Urothelium cell line (cell line): ENCODE measurements around the gene THAP12.
"Not testable (repeated sequence)": the region's sequence is repeated elsewhere in the genome, so short reads cannot be mapped to it uniquely, and the experiment has no call there.

ENCODE experiments used
- DNase-seq: peaks from one replicate; pipeline ENCODE4 v3.0.0; 2011; ENCODE audit warnings: low spot score, mixed read lengths
- FAIRE-seq: peaks from 2 replicates; lab custom pipeline; 2011; peaks lifted over from hg19 to GRCh38; lab: Jason Lieb, UNC

THAP12 gene

DNA sequence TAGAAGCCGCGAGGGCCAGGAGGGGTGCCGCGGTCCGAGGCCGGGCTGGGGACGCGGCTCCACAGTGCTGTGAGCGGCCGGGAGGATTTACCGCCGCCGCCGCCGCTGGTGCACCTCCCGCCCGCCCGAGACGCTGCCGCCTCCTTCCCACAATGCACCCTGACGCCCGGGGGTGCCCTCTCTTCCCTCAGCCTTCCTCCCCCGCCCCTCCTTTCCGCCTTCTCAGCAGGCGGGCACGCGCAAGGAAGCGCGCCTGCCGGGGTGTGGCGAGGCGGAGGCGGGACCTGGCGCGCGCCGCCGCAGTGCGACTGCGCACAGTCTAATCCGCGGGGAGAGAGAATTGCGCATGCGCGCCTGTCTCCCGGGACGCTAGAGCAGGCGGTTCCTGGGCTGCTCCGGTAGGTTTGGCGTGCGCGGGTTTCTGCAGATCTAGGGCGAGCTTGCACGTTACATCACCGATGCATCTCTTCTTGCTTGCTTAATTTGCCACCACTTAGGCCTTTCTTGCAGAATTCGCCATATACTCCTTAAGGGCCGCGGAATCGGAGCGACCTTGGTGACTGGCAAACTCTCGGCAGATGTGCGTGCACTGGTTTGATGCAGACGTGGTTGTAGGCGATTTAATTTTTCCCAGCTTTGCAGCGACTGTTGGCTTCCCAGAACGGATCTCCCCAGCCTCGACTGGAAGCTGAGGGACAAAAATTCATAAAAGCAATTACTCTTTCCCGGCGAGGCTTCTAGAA, at the start of gene THAP12, which contains the start of gene GVQW3:
THAP12 (minus strand) TSS at position 156 of the 743 bp plus-strand sequence. CDS start 296 bp downstream, outside the sequence.
GVQW3 (plus strand) TSS at position 347 of the 743 bp plus-strand sequence. CDS start 506 bp downstream, outside the sequence.
- DNase-seq, result peak; percentile 100
- FAIRE-seq, result peak; percentile 95

DNA sequence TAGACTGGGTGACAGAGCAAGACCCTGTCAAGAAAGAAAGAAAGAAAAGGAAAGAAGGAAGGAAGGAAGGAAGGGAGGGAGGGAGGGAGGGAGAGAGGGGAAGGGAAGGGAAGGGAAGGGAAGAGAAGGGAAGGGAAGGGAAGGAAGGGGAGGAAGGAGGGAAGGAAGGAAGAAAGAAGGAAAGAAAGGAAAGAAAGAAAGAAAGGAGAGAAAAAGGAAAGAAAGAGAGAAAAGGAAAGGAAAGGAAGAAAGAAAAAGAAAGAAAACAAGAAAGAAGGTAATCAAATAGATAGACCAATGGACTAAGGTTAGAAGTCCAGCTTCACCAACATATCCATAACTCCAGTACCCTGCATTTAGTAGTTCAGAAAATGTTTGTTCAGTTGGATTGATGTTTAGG, 45.7 kb upstream of the THAP12 start:
- DNase-seq (no peak), FAIRE-seq (no peak)

GRCh38 chr11:76424891-76425290, 44.0 kb upstream of the THAP12 start:
- no peak for DNase-seq
- FAIRE-seq, result no peak

- FAIRE-seq (no peak), DNase-seq (no peak)
Observed at GRCh38 chr11:76424379-76424778, 43.4 kb upstream of the THAP12 start.

- DNase-seq, result peak; percentile 40
- FAIRE-seq, result no peak
Observed at GRCh38 chr11:76419896-76420295, 39.0 kb upstream of the THAP12 start.

DNA sequence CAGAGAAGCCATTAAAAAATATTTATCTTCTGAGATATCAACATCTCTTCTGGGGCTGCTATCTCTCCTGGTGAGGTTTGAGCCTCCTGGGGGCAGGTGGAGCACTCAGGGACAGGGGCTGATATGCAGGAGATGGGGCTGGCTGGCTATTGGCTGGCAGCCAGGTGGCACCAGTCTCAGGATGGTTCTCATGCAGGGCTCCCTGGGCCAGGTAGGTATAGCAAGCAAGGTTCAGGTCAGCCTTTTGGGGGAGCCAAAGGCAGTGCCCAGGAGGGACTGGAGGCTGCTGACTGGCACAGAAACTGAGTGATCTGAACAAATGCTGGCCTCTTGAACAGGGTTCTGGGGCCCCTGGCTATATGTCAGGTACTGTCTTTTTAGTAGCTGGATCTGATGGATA, 34.1 kb upstream of the THAP12 start:
- no peak for FAIRE-seq
- DNase-seq, result no peak

DNA sequence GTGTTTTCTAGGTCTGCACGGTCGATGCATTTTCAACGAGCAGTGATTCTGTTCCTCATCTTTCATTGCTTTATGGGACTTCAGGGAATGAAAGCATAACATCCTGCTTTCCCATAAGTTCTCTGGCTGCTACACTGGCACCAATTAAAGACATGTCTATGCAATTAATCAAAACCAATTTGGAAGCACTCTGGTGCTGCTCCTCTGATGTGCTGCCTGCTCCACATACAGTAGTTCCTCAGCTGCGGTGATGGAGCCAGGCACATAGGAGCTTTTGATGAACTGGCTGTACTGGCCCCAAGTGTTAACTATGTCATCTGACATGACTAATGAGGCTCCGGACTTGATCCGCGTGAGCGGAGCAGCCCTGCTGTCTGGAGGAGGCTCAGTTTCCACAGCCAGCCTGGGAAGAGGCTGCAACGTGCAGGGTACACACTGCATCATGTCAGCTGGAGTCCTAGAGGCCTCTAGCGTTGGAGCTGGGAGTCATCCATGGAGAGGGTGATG, 30.0 kb upstream of the THAP12 start:
- DNase-seq (no peak), FAIRE-seq (no peak)

DNA sequence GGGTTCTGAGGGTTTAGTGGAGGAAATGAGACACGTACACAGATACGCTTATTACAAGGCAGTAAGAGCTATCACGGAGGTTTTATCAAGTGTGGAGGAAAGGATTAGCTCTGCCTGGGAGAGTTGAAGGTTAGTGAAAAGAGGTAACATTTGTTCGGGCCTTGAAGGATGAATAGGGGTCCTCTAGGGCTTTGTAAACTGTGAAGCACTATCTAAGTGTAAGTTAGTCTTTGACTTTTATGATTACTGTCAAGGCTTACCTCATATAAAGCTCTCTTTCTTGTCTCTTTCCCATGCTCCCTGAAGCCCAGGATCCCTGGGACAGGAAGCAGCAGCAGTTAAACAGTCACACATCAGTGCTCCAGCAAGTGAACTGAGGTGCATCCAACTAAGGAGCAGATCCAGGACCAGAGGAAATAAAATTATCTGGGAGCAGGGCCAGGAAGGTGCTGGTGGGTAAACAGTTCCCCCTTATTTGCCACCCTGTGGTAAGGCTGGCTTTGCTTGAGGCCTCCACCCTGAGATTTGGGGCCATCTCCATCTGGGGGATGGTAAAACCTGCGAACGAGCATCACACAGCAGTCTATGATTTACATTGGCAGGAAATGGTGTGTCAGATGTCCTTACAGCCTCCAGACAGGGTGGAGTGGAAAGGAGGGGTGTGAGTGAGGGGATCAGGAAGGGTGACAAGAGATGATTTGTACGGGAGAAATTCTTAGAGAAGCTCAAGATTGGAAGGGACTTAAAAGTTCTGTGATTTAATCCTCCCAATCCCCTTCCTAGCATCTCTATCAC, 27.4 kb upstream of the THAP12 start:
- FAIRE-seq, result peak; percentile 9
- DNase-seq, result no peak

- FAIRE-seq (no peak), DNase-seq (no peak)
Observed at GRCh38 chr11:76406359-76406758, 25.4 kb upstream of the THAP12 start.

GRCh38 chr11:76401484-76401883, 20.6 kb upstream of the THAP12 start:
- FAIRE-seq, result not testable (repeated sequence)

GRCh38 chr11:76400967-76401366, 20.0 kb upstream of the THAP12 start:
- FAIRE-seq, result no peak
- no peak for DNase-seq

More at GRCh38 chr11:76401484-76401883, 20.6 kb upstream of the THAP12 start:
- DNase-seq, result not testable (repeated sequence)

DNA sequence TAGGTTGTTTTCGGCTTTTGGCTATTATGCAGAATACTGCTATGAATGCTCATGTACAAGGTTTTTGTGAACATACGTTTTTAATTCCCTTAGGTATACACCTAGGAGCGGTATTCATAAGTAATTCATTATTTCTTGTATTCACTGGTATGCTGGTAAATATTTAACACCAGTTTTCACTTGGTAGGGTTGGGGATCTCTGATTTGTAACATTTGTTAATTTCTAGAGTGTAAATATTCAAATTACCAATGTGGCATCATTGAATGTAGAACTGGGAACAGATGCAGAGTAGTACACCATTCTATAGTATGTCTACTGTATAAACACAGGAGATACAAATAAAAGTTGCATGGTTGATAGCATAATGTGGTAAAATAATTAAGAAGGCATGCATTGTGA, 16.5 kb upstream of the THAP12 start:
- no peak for DNase-seq
- FAIRE-seq, result no peak

DNA sequence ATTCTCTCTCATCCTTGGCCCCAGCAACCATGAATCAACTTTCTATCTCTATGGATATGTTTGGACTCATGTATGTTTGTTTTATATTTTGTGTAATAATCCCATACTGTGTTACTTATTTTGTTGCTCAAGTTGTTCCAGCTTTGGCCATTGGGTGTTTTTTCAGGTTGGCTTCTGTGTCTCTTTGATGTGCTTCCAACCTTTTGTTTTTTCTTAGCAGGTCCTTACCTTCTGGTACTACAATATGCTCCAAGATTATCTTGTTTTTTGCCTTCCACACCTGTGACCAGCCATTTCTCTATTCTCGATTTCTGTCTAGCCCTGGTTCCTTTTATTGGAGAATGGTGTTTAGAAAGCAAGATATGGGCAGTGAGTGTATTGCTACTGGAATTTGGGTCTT, 14.4 kb upstream of the THAP12 start:
- FAIRE-seq, result no peak
- DNase-seq, result no peak

GRCh38 chr11:76394411-76394810, 13.5 kb upstream of the THAP12 start:
- DNase-seq (no peak), FAIRE-seq (no peak)

- DNase-seq (no peak), FAIRE-seq (no peak)
Observed at GRCh38 chr11:76392870-76393269, 11.9 kb upstream of the THAP12 start.

DNA sequence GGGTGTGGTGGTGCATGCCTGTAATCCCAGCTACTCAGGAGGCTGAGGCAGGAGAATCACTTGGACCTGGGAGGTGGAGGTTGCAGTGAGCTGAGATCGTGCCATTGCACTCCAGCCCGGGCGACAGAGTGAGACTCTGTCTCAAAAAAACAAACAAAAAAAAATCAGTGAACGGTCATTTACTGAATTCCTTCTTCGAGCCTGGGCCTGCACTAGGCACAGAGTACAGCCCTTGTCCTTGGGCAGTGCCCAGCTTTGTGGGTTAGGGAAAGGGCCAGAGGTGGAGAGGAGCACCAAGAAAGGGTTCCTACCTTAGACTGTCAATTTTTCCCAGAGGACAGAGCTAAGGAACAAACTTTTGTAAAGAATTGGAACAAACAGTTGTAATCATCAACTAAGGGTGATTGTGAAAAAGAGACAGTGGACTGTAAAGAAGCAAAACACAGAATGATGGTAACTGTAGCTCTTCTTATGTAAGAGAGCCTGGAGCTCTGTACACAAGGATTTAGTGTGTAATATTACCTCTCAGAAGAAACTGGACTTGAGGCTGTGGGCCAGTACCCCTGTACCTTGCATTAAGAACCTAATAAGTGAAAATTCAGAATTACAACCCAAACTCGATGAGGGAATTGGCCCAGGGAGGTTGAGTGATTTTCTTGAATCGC, 11.0 kb upstream of the THAP12 start:
- DNase-seq, result no peak
- FAIRE-seq, result no peak

DNA sequence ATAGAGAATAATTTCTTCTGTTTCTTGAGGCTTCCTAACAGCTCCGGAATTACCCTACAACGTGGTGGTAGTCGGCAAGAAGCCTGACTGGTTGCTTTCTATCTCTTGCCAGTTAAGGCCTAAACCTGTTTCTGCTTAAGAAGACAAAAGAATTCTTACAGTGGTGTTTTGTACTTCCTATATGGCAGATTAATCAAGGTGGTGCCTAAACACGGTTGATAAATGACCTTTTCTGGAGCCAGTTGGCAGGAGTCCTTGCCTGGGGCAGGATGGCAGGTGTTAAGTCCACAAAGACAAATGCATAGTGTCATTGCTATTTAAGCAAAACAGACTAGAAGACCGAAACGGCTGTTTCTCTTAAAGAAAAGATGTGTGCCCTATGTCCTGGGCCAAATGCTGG, 10.1 kb upstream of the THAP12 start:
- no peak for FAIRE-seq
- DNase-seq, result no peak

DNA sequence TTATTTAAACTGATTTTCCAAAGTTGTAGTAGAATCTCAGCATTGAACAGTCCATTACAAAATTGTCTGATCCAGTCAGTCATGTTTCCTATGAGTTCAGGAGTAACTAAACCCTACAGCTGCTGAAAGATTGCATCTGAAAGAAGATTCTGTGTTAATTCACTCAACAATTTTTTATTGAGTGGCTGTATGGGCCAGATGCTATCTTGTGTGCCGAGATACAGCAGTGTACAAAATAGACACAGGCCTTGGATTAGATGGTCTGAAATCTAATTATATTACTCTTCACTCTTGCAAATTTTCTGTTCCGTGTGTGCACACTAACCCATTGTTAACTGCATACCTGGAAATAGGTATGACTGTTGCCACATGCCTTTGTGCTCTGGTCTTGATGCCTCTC, 7.5 kb upstream of the THAP12 start:
- no peak for DNase-seq
- no peak for FAIRE-seq

- no peak for FAIRE-seq
- DNase-seq, result no peak
Observed at GRCh38 chr11:76385903-76386302, 5.0 kb upstream of the THAP12 start.

DNA sequence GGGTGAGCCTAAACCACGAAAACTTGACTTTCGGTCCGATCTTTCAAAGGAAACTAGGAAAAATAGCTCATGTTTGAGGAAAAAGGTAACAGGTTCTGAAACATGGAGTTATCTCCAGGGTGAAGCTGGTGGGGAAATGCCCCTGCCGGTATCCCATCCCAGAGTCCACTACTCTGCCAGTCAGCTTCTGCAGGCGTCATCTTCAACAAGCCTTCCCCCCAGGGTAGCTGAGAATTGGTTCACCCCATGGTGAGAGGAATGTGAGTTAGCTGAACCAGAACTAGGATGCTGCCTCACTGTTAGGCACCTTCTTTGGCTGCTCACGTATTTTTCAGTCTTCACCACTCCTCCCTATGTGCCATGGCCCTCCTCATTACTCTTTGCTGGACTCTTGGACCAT, 1.3 kb upstream of the THAP12 start:
- no peak for FAIRE-seq
- peak; percentile 30 for DNase-seq
